ENCODE measurements around the gene PARVB. TPM values are rescaled to one million over a fixed set of nuclear protein-coding genes. Genes with fewer than 3 reads are reported as not detected.

Gene PARVB
- total and polyA plus RNA-seq, 10 of the 15 experiments (the other 5 are each of a cell fraction or from before 2014, with no cell fraction given), result 5.2 to 264 (median 76.0) TPM

DNA sequence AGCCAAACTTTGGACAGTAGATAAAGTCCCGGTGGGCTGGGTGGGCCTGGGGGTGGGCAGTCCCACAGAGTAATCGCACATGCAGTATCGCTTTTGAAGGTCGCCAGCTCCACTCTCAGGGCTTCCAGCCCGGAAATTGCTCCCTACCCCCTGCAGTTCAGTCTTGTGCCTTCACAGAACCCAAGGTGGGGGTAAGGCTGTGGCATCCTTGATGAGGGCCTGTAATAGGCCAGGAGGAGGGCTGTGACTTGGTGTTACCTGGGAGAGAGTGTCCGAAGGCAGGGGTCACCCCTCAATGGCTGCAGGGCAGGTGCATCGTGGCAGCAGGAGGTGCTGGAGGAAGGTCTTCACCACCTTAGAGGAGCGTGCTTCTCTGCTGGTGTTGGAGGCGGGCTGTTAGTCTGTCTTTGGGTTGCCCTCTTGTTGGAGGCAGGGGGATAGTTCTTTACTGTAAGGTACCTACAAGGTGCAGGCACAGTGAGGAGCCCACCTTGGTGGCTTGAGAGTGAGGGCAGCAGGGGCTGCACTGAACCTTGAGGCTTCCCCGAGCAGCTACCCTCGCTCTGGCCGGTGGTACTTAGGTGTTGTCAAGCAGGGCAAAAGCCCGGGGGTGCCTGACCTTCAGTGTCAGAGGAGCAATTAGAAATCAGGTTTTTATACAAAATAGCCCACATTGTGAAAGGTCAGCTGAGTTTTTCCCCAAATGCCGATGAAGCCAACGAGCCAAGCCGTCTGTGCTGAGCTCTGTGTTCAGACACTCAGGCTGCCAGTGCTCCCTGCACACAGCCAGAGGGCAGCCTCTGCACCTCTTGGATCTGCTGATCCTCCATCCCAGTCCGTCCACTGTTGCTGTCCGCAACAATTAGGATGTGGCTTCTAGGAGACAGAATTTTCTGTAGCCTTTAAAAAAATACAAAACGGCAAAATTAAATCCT lies 47.0 kb upstream of the PARVB start (continued):
- no peak for TF ChIP-seq CTCF (IDR thresholded peaks at IDR 0.05 in 2 of 3, conservative IDR thresholded peaks at IDR 0.05 in 1 of 3; ENCODE audit: control insufficient read depth in 2 of 3, extremely low read depth in 1 of 3, insufficient read depth in 1 of 3, low read depth in 3 of 3, low read length in 3 of 3)
- TF ChIP-seq POLR2AphosphoS5 (IDR thresholded peaks at IDR 0.05; ENCODE audit: low read length), result no peak
- TF ChIP-seq, protein P1, sequence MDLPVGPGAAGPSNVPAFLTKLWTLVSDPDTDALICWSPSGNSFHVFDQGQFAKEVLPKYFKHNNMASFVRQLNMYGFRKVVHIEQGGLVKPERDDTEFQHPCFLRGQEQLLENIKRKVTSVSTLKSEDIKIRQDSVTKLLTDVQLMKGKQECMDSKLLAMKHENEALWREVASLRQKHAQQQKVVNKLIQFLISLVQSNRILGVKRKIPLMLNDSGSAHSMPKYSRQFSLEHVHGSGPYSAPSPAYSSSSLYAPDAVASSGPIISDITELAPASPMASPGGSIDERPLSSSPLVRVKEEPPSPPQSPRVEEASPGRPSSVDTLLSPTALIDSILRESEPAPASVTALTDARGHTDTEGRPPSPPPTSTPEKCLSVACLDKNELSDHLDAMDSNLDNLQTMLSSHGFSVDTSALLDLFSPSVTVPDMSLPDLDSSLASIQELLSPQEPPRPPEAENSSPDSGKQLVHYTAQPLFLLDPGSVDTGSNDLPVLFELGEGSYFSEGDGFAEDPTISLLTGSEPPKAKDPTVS (IDR thresholded peaks at IDR 0.05; ENCODE audit: low read depth, low read length), result no peak

DNA sequence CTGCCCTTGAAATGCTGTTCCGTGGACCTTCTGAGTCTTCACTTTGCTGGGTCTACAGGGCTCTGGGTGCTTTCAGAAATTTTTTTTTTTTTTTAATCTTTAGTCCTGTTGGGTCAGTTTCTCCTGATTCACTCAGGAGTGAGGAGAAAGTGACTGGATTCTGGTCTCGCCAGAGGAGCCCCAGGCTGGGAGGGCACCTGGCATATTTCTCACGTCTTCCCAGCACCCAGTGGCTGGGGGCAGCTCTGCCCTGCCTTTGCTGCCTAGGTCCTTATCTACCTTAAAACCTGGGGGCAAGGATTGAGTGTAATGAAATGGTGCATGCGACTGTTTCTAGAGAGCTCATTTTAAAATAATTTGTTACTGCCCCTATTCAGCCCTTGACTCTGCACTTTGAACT lies 45.5 kb upstream of the PARVB start:
- Histone ChIP-seq H3K4me1 (ENCODE audit: control insufficient read depth, insufficient read depth, low read length) (no peaks in the 10 kb centered on the region), H3K27me3 (replicated peaks in 1 of 2; ENCODE audit: control insufficient read depth in 2 of 2, insufficient read depth in 2 of 2, low read length in 1 of 2) (no peaks in the 10 kb centered on the region), H2AFZ (ENCODE audit: control insufficient read depth, low read depth, low read length) (no peak overlapping the region), H3K27ac (ENCODE audit: control insufficient read depth, insufficient read depth) (no peak overlapping the region), H3K4me3 (no peak overlapping the region), H3K9ac (ENCODE audit: control insufficient read depth, insufficient read depth, low read length) (no peak overlapping the region), H3K9me3 (replicated peaks; ENCODE audit: control insufficient read depth, insufficient read depth, low read length) (no peaks in the 10 kb centered on the region), H4K20me1 (ENCODE audit: control insufficient read depth, insufficient read depth) (no peaks in the 10 kb centered on the region), H3K36me3 (ENCODE audit: control insufficient read depth in 2 of 2, insufficient read depth in 2 of 2, low read length in 1 of 2) (peaks cover 29 to 39% of the 10 kb centered on the region in 2 experiments), H3K4me2 (ENCODE audit: control insufficient read depth, insufficient read depth) (no peak overlapping the region), H3K79me2 (ENCODE audit: control insufficient read depth, insufficient read depth, low read length) (no peaks in the 10 kb centered on the region)
- SMC1A ChIA-PET (ENCODE audit: uncharacterized antibody, unreplicated experiment), result no interaction called here
- RAD21 ChIA-PET (ENCODE audit: unreplicated experiment), result no interaction called here
- FAIRE-seq (no peak), DNase-seq (ENCODE audit: low read depth, low spot score) (no peak), ATAC-seq (no peak)
- intact Hi-C loops (cut with micrococcal nuclease; ENCODE audit: unreplicated experiment), result no loop called here
- CTCF ChIA-PET, result no interaction called here
- in situ Hi-C loops (cut with MboI), result no loop called here
- WGBS (ENCODE audit: insufficient coverage, insufficient replicate concordance, low lambda C conversion rate, missing lambda C conversion rate), result 94% methylated on average over 4 of the region's 4 CpGs
- TF ChIP-seq PAX5 (IDR thresholded peaks at IDR 0.05; ENCODE audit: borderline replicate concordance, low read depth, low read length) (no peak), SKIL (IDR thresholded peaks at IDR 0.05; ENCODE audit: low read depth, poor library complexity, severe bottlenecking) (no peak)
- TF ChIP-seq, protein P2, sequence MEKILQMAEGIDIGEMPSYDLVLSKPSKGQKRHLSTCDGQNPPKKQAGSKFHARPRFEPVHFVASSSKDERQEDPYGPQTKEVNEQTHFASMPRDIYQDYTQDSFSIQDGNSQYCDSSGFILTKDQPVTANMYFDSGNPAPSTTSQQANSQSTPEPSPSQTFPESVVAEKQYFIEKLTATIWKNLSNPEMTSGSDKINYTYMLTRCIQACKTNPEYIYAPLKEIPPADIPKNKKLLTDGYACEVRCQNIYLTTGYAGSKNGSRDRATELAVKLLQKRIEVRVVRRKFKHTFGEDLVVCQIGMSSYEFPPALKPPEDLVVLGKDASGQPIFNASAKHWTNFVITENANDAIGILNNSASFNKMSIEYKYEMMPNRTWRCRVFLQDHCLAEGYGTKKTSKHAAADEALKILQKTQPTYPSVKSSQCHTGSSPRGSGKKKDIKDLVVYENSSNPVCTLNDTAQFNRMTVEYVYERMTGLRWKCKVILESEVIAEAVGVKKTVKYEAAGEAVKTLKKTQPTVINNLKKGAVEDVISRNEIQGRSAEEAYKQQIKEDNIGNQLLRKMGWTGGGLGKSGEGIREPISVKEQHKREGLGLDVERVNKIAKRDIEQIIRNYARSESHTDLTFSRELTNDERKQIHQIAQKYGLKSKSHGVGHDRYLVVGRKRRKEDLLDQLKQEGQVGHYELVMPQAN (conservative IDR thresholded peaks at IDR 0.05), result no peak
- BruUV-seq (replicated peaks), result no TSS peak
- POLR2A ChIA-PET, result no interaction called here

All from GM12878 (cell line).